ENCODE results near the gene TRIM2. TPM values are rescaled to one million over a fixed set of nuclear protein-coding genes. Genes with fewer than 3 reads are reported as not detected.

Gene TRIM2
- total RNA-seq, 4 donors from 2014 or later = 25.9 to 121 (median 45.6) TPM

- H3K4me3 ChIP-seq = no peak overlapping the region
- H3K9me3 ChIP-seq = no peaks in the 10 kb centered on the region
- H3K27me3 ChIP-seq = no peaks in the 10 kb centered on the region
- DNase-seq = no peak
- intact Hi-C loops (cut with DNase I; ENCODE audit: low total_unique reads) = no loop called here
- TF ChIP-seq POLR2A (IDR thresholded peaks at IDR 0.05) = no peak
- TF ChIP-seq CTCF (IDR thresholded peaks at IDR 0.05) = no peak
- H3K27ac ChIP-seq = no peak overlapping the region
- H3K4me1 ChIP-seq = no peaks in the 10 kb centered on the region
- no peaks in the 10 kb centered on the region for H3K36me3 ChIP-seq
Measured at GRCh38 chr4:153375303-153375702, 171.1 kb downstream of the TRIM2 start.

- TF ChIP-seq CTCF (IDR thresholded peaks at IDR 0.05) (no peak), POLR2A (IDR thresholded peaks at IDR 0.05) (no peak)
- no peaks in the 10 kb centered on the region for H3K4me1 ChIP-seq
- intact Hi-C loops (cut with DNase I; ENCODE audit: low total_unique reads) = no loop called here
- no peaks in the 10 kb centered on the region for H3K9me3 ChIP-seq
- no peak overlapping the region for H3K27ac ChIP-seq
- no peaks in the 10 kb centered on the region for H3K36me3 ChIP-seq
- no peaks in the 10 kb centered on the region for H3K27me3 ChIP-seq
- no peak overlapping the region for H3K4me3 ChIP-seq
- no peak for DNase-seq
Measured at GRCh38 chr4:153383131-153383530, 178.9 kb downstream of the TRIM2 start.

- no peaks in the 10 kb centered on the region for H3K27me3 ChIP-seq
- no peaks in the 10 kb centered on the region for H3K9me3 ChIP-seq
- TF ChIP-seq CTCF (IDR thresholded peaks at IDR 0.05) (no peak), POLR2A (IDR thresholded peaks at IDR 0.05) (no peak)
- no peak overlapping the region for H3K4me3 ChIP-seq
- no peak overlapping the region for H3K27ac ChIP-seq
- no peaks in the 10 kb centered on the region for H3K4me1 ChIP-seq
- intact Hi-C loops (cut with DNase I; ENCODE audit: low total_unique reads) = no loop called here
- H3K36me3 ChIP-seq = no peaks in the 10 kb centered on the region
- DNase-seq = no peak
Measured at GRCh38 chr4:153384160-153384559, 179.9 kb downstream of the TRIM2 start.

GRCh38 chr4:153385784-153386183, 181.5 kb downstream of the TRIM2 start:
- intact Hi-C loops (cut with DNase I; ENCODE audit: low total_unique reads) = no loop called here
- no peak for DNase-seq
- Histone ChIP-seq H3K9me3 (no peaks in the 10 kb centered on the region), H3K4me3 (no peak overlapping the region), H3K36me3 (no peaks in the 10 kb centered on the region), H3K4me1 (no peaks in the 10 kb centered on the region), H3K27me3 (no peaks in the 10 kb centered on the region), H3K27ac (no peak overlapping the region)
- no peak for TF ChIP-seq CTCF (IDR thresholded peaks at IDR 0.05)
- TF ChIP-seq POLR2A (IDR thresholded peaks at IDR 0.05) = no peak

- no peak overlapping the region for H3K27ac ChIP-seq
- H3K36me3 ChIP-seq = no peaks in the 10 kb centered on the region
- no peak for DNase-seq
- intact Hi-C loops (cut with DNase I; ENCODE audit: low total_unique reads) = no loop called here
- H3K4me1 ChIP-seq = no peaks in the 10 kb centered on the region
- TF ChIP-seq CTCF (IDR thresholded peaks at IDR 0.05) (no peak), POLR2A (IDR thresholded peaks at IDR 0.05) (no peak)
- H3K4me3 ChIP-seq = no peak overlapping the region
- H3K9me3 ChIP-seq = no peaks in the 10 kb centered on the region
- no peaks in the 10 kb centered on the region for H3K27me3 ChIP-seq
Measured at GRCh38 chr4:153387981-153388380, 183.7 kb downstream of the TRIM2 start.

Small RNA genes lying within 50 kb of the gene (small RNA-seq; reads per million reads assigned to genes)
- gene RF00019 (not detected), gene RN7SL419P (not detected), gene RNU6-1196P (not detected)

Other genes starting within 250 kb of the TRIM2 start
- 1 to 10 TPM in 2 of 4 donors, not detected in 2; 1.0 to 6.5 TPM for gene MND1, start 140.2 kb downstream of the TRIM2 start, total RNA-seq

Measured in uterus (tissue), 4 donors.